ENCODE results near the gene FMO2.

Gene FMO2

GRCh38 chr1:171167785-171168184 is 17.3 kb upstream of the FMO2 start:
- TF ChIP-seq CTCF (IDR thresholded peaks at IDR 0.05; ENCODE audit: control insufficient read depth, insufficient read depth, low read depth, low read length, missing control alignments): no peak
- DNase-seq (ENCODE audit: low read depth): no peak

GRCh38 chr1:171172471-171172870 is 12.6 kb upstream of the FMO2 start:
- no peak overlapping the region for H3K4me3 ChIP-seq (ENCODE audit: control insufficient read depth, low read depth, low read length)

More at GRCh38 chr1:171167785-171168184, 17.3 kb upstream of the FMO2 start:
- no peak overlapping the region for H3K4me3 ChIP-seq (ENCODE audit: control insufficient read depth, low read depth, low read length)

GRCh38 chr1:171173069-171173468 is 12.0 kb upstream of the FMO2 start:
- TF ChIP-seq CTCF (IDR thresholded peaks at IDR 0.05; ENCODE audit: control insufficient read depth, insufficient read depth, low read depth, low read length, missing control alignments): no peak
- no peak for DNase-seq (ENCODE audit: low read depth)
- H3K4me3 ChIP-seq (ENCODE audit: control insufficient read depth, low read depth, low read length): no peak overlapping the region

More at GRCh38 chr1:171172471-171172870, 12.6 kb upstream of the FMO2 start:
- no peak for DNase-seq (ENCODE audit: low read depth)
- no peak for TF ChIP-seq CTCF (IDR thresholded peaks at IDR 0.05; ENCODE audit: control insufficient read depth, insufficient read depth, low read depth, low read length, missing control alignments)

- DNase-seq (ENCODE audit: low read depth): no peak
- H3K4me3 ChIP-seq (ENCODE audit: control insufficient read depth, low read depth, low read length): no peak overlapping the region
- no peak for TF ChIP-seq CTCF (IDR thresholded peaks at IDR 0.05; ENCODE audit: control insufficient read depth, insufficient read depth, low read depth, low read length, missing control alignments)
Measured at GRCh38 chr1:171174560-171175294, 10.4 kb upstream of the FMO2 start.

GRCh38 chr1:171177261-171177660 is 7.8 kb upstream of the FMO2 start:
- TF ChIP-seq CTCF (IDR thresholded peaks at IDR 0.05; ENCODE audit: control insufficient read depth, insufficient read depth, low read depth, low read length, missing control alignments): no peak
- no peak overlapping the region for H3K4me3 ChIP-seq (ENCODE audit: control insufficient read depth, low read depth, low read length)
- no peak for DNase-seq (ENCODE audit: low read depth)

GRCh38 chr1:171179318-171180227 is 5.5 kb upstream of the FMO2 start:
- no peak overlapping the region for H3K4me3 ChIP-seq (ENCODE audit: control insufficient read depth, low read depth, low read length)
- no peak for DNase-seq (ENCODE audit: low read depth)
- no peak for TF ChIP-seq CTCF (IDR thresholded peaks at IDR 0.05; ENCODE audit: control insufficient read depth, insufficient read depth, low read depth, low read length, missing control alignments)

All from AG09309 (cell line).